Astrocyte of the spinal cord (primary cell): ENCODE data around the gene HECA.
"Not testable (repeated sequence)": the region's sequence is repeated elsewhere in the genome, so short reads cannot be mapped to it uniquely, and the experiment has no call there.

Experiments used
- DNase-seq: peaks from one replicate; pipeline ENCODE4 v3.0.0; 2011; ENCODE audit warnings: low read depth, low spot score
- H3K4me3 ChIP-seq: 2 replicates; pipeline ENCODE4 v1.5.1; 2011; ENCODE audit warnings: low read depth, mild to moderate bottlenecking, low read length, moderate library complexity
- in situ Hi-C: cut with HindIII; loops from 2 replicates; pipeline ENCODE4 v1.10.0; 2017; ENCODE audit warnings: low sequenced_read_pairs
- TF ChIP-seq, protein P1 (sequence below): IDR thresholded peaks from 2 replicates; pipeline ENCODE4 v1.5.1; 2012; ENCODE audit warnings: low read depth, mild to moderate bottlenecking, low read length, inconsistent platforms

Gene HECA

GRCh38 chr6:139189665-139190064 is 54.8 kb downstream of the HECA start:
- TF ChIP-seq, protein P1, sequence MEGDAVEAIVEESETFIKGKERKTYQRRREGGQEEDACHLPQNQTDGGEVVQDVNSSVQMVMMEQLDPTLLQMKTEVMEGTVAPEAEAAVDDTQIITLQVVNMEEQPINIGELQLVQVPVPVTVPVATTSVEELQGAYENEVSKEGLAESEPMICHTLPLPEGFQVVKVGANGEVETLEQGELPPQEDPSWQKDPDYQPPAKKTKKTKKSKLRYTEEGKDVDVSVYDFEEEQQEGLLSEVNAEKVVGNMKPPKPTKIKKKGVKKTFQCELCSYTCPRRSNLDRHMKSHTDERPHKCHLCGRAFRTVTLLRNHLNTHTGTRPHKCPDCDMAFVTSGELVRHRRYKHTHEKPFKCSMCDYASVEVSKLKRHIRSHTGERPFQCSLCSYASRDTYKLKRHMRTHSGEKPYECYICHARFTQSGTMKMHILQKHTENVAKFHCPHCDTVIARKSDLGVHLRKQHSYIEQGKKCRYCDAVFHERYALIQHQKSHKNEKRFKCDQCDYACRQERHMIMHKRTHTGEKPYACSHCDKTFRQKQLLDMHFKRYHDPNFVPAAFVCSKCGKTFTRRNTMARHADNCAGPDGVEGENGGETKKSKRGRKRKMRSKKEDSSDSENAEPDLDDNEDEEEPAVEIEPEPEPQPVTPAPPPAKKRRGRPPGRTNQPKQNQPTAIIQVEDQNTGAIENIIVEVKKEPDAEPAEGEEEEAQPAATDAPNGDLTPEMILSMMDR: no peak
- H3K4me3 ChIP-seq: no peak overlapping the region
- in situ Hi-C loops: no loop called here
- DNase-seq: no peak

- no peak overlapping the region for H3K4me3 ChIP-seq
- TF ChIP-seq, protein P1: no peak
- no peak for DNase-seq
- in situ Hi-C loops: no loop called here
Observed at GRCh38 chr6:139194740-139195139, 59.9 kb downstream of the HECA start.

DNA sequence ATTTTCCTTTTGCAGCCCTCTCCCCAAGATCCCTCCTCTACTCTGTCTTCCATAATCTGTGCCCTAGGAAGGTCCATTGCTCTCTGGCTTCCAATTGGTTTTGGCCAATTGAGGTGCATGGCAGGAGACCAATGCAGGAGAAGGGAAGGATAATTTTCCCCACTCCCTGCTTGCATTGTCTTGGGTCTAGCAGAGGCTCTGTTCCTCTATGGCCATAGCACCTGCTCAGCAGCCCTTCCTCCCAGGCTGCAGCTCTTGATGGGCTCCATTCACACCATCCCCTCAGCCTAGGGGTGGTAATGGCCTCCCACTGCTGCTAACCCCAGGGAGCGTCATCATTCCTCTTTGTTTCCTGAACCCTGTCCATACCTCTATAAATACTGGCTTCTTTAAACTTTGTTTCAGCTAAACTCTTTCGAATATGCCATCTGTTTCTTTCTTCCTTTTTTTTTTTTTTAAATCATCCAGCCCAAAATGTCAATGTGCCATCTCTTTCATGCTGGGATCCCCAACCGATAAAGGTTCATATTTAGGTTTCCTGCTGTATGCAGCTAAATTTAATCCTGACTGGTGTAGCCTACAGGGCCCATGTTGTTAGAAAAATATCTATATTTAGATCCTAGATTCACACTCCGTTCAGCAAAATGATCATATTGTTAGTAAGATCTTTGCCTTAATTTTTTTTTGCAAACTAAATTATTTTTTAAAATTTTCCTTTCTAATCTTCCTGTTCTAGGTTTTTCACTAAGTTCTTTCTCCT is 63.8 kb downstream of the HECA start:
- DNase-seq: no peak
- in situ Hi-C loops: no loop called here
- H3K4me3 ChIP-seq: no peak overlapping the region
- TF ChIP-seq, protein P1: no peak

DNA sequence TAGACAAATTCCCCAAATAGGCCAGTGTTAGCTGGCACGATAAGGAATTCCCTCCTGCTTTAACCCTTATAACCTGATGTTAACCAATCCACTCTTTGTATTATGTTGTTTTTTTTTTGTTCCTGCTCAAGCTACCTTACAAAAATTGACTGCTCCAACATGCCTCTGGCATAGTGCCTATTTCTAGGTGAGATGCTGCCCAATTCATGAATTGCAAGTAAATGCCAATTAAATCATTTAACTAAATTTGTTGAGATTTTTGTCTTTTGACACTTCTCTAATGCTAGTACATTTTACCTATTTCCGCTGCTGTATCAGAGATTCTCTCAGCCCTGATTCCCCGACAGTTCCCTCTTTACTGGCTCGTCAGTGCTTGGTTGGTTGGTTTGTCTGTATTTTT is 66.5 kb downstream of the HECA start:
- no peak for DNase-seq
- in situ Hi-C loops: no loop called here
- TF ChIP-seq, protein P1: no peak
- no peak overlapping the region for H3K4me3 ChIP-seq

DNA sequence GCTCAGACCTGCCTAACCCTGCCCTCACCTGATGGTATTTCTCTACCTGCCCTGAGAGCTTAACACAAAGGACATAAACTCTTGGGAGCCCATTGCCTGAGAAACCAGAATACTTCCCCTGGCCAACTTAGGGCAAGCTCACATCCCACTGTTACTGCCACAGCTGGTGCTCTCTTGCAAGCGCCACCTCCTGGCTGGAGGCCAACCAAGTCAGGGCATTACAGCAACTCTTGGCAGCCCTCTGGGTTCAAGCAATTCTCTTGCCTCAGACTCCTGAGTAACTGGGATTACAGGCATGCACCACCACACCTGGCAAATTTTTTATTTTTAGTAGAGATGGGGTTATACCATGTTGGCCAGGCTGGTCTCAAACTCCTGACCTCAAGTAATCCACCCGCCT is 70.1 kb downstream of the HECA start:
- TF ChIP-seq, protein P1: no peak
- H3K4me3 ChIP-seq: no peak overlapping the region
- DNase-seq: no peak
- in situ Hi-C loops: no loop called here

GRCh38 chr6:139205843-139206242 is 71.0 kb downstream of the HECA start:
- TF ChIP-seq, protein P1: no peak
- no peak for DNase-seq
- in situ Hi-C loops: no loop called here
- H3K4me3 ChIP-seq: no peak overlapping the region

- in situ Hi-C loops, DNase-seq, H3K4me3 ChIP-seq: not testable (repeated sequence)
Observed at GRCh38 chr6:139210766-139211165, 75.9 kb downstream of the HECA start.

DNA sequence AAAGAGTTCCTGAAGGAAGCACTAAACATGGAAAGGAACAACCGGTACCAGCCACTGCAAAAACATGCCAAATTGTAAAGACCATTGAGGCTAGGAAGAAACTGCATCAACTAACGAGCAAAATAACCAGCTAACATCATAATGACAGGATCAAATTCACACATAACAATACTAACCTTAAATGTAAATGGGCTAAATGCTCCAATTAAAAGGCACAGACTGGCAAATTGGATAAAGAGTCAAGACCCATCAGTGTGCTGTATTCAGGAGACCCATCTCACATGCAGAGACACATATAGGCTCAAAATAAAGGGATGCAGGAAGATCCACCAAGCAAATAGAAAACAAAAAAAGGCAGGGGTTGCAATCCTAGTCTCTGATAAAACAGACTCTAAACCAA is 77.6 kb downstream of the HECA start:
- in situ Hi-C loops, H3K4me3 ChIP-seq, DNase-seq: not testable (repeated sequence)
